ENCODE measurements around the gene NEK11.

DNA sequence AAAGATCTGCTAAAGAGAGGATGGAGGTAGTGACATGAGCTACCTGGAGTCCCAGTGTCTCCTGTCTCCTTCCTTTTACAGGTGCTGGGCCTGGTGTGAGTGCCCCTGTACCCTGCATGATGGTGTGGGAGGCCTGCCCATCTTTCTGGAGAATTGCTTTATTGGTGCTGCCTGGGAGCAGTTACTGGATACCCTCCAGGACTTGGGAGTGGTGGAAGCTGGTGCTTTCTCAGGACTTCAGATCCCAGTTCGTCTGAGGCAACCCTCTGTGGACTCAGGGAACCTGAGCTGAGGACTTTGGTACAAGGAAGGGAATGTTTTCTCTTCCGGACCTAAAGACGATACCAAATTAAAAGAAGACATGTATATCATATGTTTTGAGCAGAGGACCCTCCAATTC, 336.6 kb downstream of the NEK11 start:
- TF ChIP-seq, protein P1, sequence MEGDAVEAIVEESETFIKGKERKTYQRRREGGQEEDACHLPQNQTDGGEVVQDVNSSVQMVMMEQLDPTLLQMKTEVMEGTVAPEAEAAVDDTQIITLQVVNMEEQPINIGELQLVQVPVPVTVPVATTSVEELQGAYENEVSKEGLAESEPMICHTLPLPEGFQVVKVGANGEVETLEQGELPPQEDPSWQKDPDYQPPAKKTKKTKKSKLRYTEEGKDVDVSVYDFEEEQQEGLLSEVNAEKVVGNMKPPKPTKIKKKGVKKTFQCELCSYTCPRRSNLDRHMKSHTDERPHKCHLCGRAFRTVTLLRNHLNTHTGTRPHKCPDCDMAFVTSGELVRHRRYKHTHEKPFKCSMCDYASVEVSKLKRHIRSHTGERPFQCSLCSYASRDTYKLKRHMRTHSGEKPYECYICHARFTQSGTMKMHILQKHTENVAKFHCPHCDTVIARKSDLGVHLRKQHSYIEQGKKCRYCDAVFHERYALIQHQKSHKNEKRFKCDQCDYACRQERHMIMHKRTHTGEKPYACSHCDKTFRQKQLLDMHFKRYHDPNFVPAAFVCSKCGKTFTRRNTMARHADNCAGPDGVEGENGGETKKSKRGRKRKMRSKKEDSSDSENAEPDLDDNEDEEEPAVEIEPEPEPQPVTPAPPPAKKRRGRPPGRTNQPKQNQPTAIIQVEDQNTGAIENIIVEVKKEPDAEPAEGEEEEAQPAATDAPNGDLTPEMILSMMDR (IDR thresholded peaks at IDR 0.05; ENCODE audit: borderline replicate concordance, extremely low read depth, low read length, poor library complexity, severe bottlenecking), result no peak
- TF ChIP-seq EZH2 (IDR thresholded peaks at IDR 0.05; ENCODE audit: borderline replicate concordance, low read depth, low read length, severe bottlenecking), result no peak

All from DND-41 (cell line).